Heart right ventricle (tissue), 16 donors: Measurements from ENCODE around the gene MECR. TPM values are rescaled to one million over a fixed set of nuclear protein-coding genes. Genes with fewer than 3 reads are reported as not detected.

Source experiments
- ATAC-seq, 8 donors: fragments of 200-7000 bp; cut with Tn5 transposase; one replicate each; pipeline ENCODE4 v1.9.1; 2020; ENCODE audit warnings: mild to moderate bottlenecking in 8 of 8, moderate library complexity in 8 of 8, moderate number of reproducible peaks in 1 of 8
- DNase-seq, 2 donors: peaks; one replicate each; pipeline ENCODE4 v3.0.0-alpha.2; 2020
- H3K27ac ChIP-seq, 10 donors: fragments of 200-600 bp; sonication (generic) in 2 of 10; one replicate each; pipeline versions ENCODE4 v1.5.0 to v1.8.0; 2020 to 2022; ENCODE audit warnings: mild to moderate bottlenecking in 3 of 10
- H3K27me3 ChIP-seq, 7 donors: fragments of 200-600 bp; one replicate each; pipeline ENCODE4 v1.8.0; 2021 to 2022; ENCODE audit warnings: mild to moderate bottlenecking in 2 of 7
- H3K36me3 ChIP-seq, 9 donors: fragments of 200-600 bp; sonication (generic) in 1 of 9; one replicate each; pipeline versions ENCODE4 v1.5.0 to v1.8.0; 2020 to 2022; ENCODE audit warnings: mild to moderate bottlenecking in 2 of 9
- H3K4me1 ChIP-seq, 9 donors: fragments of 200-600 bp; sonication (generic) in 1 of 9; one replicate each; pipeline versions ENCODE4 v1.5.0 to v1.8.0; 2020 to 2022; ENCODE audit warnings: mild to moderate bottlenecking in 4 of 9
- H3K4me3 ChIP-seq, 10 donors: fragments of 200-600 bp; sonication (generic) in 2 of 10; one replicate each; pipeline versions ENCODE4 v1.5.0 to v1.8.0; 2020 to 2022; ENCODE audit warnings: mild to moderate bottlenecking in 7 of 10, moderate library complexity in 2 of 10
- H3K9me3 ChIP-seq, 11 donors: fragments of 200-600 bp in 10 of 11; sonication (generic) in 2 of 11; one replicate each; pipeline versions ENCODE4 v1.5.0 to v1.8.0; 2013 to 2022; ENCODE audit warnings: mild to moderate bottlenecking in 2 of 11, control low read depth in 1 of 11, moderate library complexity in 1 of 11
- WGBS, 2 donors: extraction: QIAGEN DNeasy Blood & Tissue Kit; methylation state at CpG; one replicate each; pipeline ENCODE4 v1.1.7; 2013; ENCODE audit warnings: inconsistent platforms in 1 of 2; 5-methylcytosine and 5-hydroxymethylcytosine counted together
- intact Hi-C, 10 donors: fragments of 100-400 bp; cut with DNase I; formaldehyde crosslinking; loops; one replicate each; pipeline versions ENCODE4 v1.11.1 to v1.14.2; 2022
- polyA plus RNA-seq, 2 donors: library from polyadenylated mRNA; stranded (reverse); fragments of 200-250 nt; gene quantifications; one replicate each; pipeline ENCODE4 v1.2.3, GENCODE V29; 2013
- total RNA-seq, 10 donors: library from RNA; stranded (reverse); fragmentation: NEBNext Ultra II Directional in 3 of 10; extraction: Animal tissue kit (Norgen Biotek cat#: 25700) in 3 of 10; gene quantifications; one replicate each; pipeline versions ENCODE4 v1.2.1 to v1.2.4, GENCODE V29; 2021 to 2023
- TF ChIP-seq, protein P1 (sequence below), 9 donors: fragments of 200-600 bp; sonication (generic) in 2 of 9; IDR thresholded peaks; one replicate each; pipeline versions ENCODE4 v1.5.0 to v1.8.0; 2021 to 2022; ENCODE audit warnings: antibody characterized with exemption in 9 of 9, mild to moderate bottlenecking in 5 of 9, moderate library complexity in 1 of 9
- donor health status: Arrhythmogenic right ventricular cardiomyopathy.
- donor health status: ischemic (EF 13 %, LVEDD 7.1; RV severe dilation, severe dysfunction).
- donor health status: healthy with polysubstance abuse.
- donor health status: DM: no; HTN: yes; CAD: no.
- donor health status: DM: no; HTN: no; CAD: no.
- donor health status: ischemic (EF 25% LVEDD 6.9; RV normal size, moderate dysfunction).
- donor health status: ischemic (EF 25% LVEDD 5.7; RV mildly dilated, moderate dysfunction).
- donor health status: healthy.
- donor health status: DM: yes; HTN: yes; CAD: no.
- donor health status: Ischemic cardiomyopathy.
- donor health status: ischemic (EF 35%, LVEDD 5.7; RV mildly dilated, moderate dysfunction).
- donor health status: nonischemic (EF 11% LVEDD 7.7; RV severe dilation, severe dysfunction).
- donor health status: DM: yes; HTN: yes; CAD: no.
- donor health status: PGD.
- donor health status: ischemic (EF 29% LVEDD 5.4; RV normal size, mild dysfunction).
- donor health status: nonischemic (EF 23%, LVEDD 6.1; RV moderate dilation, normal function).

Gene MECR
- total and polyA plus RNA-seq, 12 donors, result 27.8 to 45.6 (median 38.7) TPM

GRCh38 chr1:29275435-29275834 is 44.7 kb upstream of the MECR start:
- peaks cover 0 to 7% (median 0%) of the 10 kb centered on the region in 11 donors for H3K9me3 ChIP-seq
- no peak overlapping the region for H3K4me3 ChIP-seq
- ATAC-seq (no peak), DNase-seq (no peak)
- H3K27me3 ChIP-seq, result no peaks in the 10 kb centered on the region
- no peak overlapping the region for H3K27ac ChIP-seq
- intact Hi-C loops, result no loop called here
- TF ChIP-seq, protein P1, sequence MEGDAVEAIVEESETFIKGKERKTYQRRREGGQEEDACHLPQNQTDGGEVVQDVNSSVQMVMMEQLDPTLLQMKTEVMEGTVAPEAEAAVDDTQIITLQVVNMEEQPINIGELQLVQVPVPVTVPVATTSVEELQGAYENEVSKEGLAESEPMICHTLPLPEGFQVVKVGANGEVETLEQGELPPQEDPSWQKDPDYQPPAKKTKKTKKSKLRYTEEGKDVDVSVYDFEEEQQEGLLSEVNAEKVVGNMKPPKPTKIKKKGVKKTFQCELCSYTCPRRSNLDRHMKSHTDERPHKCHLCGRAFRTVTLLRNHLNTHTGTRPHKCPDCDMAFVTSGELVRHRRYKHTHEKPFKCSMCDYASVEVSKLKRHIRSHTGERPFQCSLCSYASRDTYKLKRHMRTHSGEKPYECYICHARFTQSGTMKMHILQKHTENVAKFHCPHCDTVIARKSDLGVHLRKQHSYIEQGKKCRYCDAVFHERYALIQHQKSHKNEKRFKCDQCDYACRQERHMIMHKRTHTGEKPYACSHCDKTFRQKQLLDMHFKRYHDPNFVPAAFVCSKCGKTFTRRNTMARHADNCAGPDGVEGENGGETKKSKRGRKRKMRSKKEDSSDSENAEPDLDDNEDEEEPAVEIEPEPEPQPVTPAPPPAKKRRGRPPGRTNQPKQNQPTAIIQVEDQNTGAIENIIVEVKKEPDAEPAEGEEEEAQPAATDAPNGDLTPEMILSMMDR (IDR thresholded peaks at IDR 0.05), result no peak
- WGBS, 2 donors, result 90 to 95% methylated on average over 14 of the region's 14 CpGs
- H3K4me1 ChIP-seq, result peaks cover 3 to 18% (median 8%) of the 10 kb centered on the region in 9 donors
- H3K36me3 ChIP-seq, result peaks cover 0 to 16% (median 0%) of the 10 kb centered on the region in 9 donors

- intact Hi-C loops, result no loop called here
- peak in 2 of 8 donors; percentile 9 to 13 for ATAC-seq
- no peak overlapping the region for H3K4me3 ChIP-seq
Observed at GRCh38 chr1:29272147-29272907, 41.6 kb upstream of the MECR start.

GRCh38 chr1:29271724-29272123 is 41.0 kb upstream of the MECR start:
- Histone ChIP-seq H3K27me3 (peaks cover 0 to 9% (median 0%) of the 10 kb centered on the region in 7 donors), H3K36me3 (peaks cover 0 to 13% (median 0%) of the 10 kb centered on the region in 9 donors), H3K4me3 (no peak overlapping the region), H3K9me3 (peaks cover 0 to 4% (median 0%) of the 10 kb centered on the region in 11 donors), H3K27ac (peak overlapping the region in 1 of 10 donors; percentile 15), H3K4me1 (peaks cover 3 to 15% (median 8%) of the 10 kb centered on the region in 9 donors)
- ATAC-seq (peak; percentile 76 to 96 (median 92)), DNase-seq (peak; percentile 56 to 62)
- TF ChIP-seq, protein P1 (IDR thresholded peaks at IDR 0.05), result no peak
- intact Hi-C loops, result no loop called here
- WGBS, 2 donors, result 7 to 12% methylated on average over 7 of the region's 7 CpGs

More at GRCh38 chr1:29272147-29272907, 41.6 kb upstream of the MECR start:
- Histone ChIP-seq H3K36me3 (peaks cover 0 to 16% (median 0%) of the 10 kb centered on the region in 9 donors), H3K4me1 (peaks cover 3 to 15% (median 8%) of the 10 kb centered on the region in 9 donors), H3K27me3 (peaks cover 0 to 4% (median 0%) of the 10 kb centered on the region in 7 donors), H3K9me3 (peaks cover 0 to 7% (median 0%) of the 10 kb centered on the region in 11 donors), H3K27ac (no peak overlapping the region)
- DNase-seq, result no peak
- WGBS, 2 donors, result 74 to 76% methylated on average over 6 of the region's 6 CpGs
- TF ChIP-seq, protein P1 (IDR thresholded peaks at IDR 0.05), result no peak

- peak overlapping the region in 1 of 10 donors; percentile 15 for H3K27ac ChIP-seq
Observed at GRCh38 chr1:29270929-29271521, 40.3 kb upstream of the MECR start.

More at GRCh38 chr1:29270929-29271521, 40.3 kb upstream of the MECR start:
- H3K4me3 ChIP-seq, result no peak overlapping the region
- DNase-seq (no peak), ATAC-seq (no peak)
- H3K36me3 ChIP-seq, result peaks cover 0 to 6% (median 0%) of the 10 kb centered on the region in 9 donors
- intact Hi-C loops, result no loop called here
- no peaks in the 10 kb centered on the region for H3K9me3 ChIP-seq
- H3K4me1 ChIP-seq, result peaks cover 3 to 15% (median 8%) of the 10 kb centered on the region in 9 donors
- TF ChIP-seq, protein P1 (IDR thresholded peaks at IDR 0.05), result no peak
- 49 to 59% methylated on average over 3 of the region's 3 CpGs for WGBS, 2 donors
- peaks cover 0 to 9% (median 0%) of the 10 kb centered on the region in 7 donors for H3K27me3 ChIP-seq
